Thyroid gland (tissue), 4 donors: ENCODE results near the gene NMNAT2. TPM values are rescaled to one million over a fixed set of nuclear protein-coding genes. Genes with fewer than 3 reads are reported as not detected.

Source experiments
- DNase-seq, 2 donors: peaks; one replicate each; pipeline ENCODE4 v3.0.0-alpha.2; 2019
- H3K27ac ChIP-seq, 3 donors: fragments of 200-600 bp; sonication (generic); 1 replicate in 2 of 3; 2 replicates in 1 of 3; pipeline ENCODE4 v1.5.1; 2016 to 2019; ENCODE audit warnings: mild to moderate bottlenecking in 1 of 3, moderate library complexity in 1 of 3
- H3K27me3 ChIP-seq: fragments of 200-600 bp; sonication (generic); one replicate; pipeline ENCODE4 v1.5.1; 2019
- H3K36me3 ChIP-seq, 2 donors: fragments of 200-600 bp; sonication (generic); one replicate each; pipeline ENCODE4 v1.5.1; 2016 to 2019
- H3K4me1 ChIP-seq, 2 donors: fragments of 200-600 bp; sonication (generic); one replicate each; pipeline ENCODE4 v1.5.1; 2017 to 2019
- H3K4me3 ChIP-seq, 3 donors: fragments of 200-600 bp; sonication (generic); replicated peaks in 1 of 3; 1 replicate in 2 of 3; 2 replicates in 1 of 3; pipeline ENCODE4 v1.5.1; 2016; ENCODE audit warnings: mild to moderate bottlenecking in 1 of 3
- H3K9me3 ChIP-seq: fragments of 200-600 bp; sonication (generic); one replicate; pipeline ENCODE4 v1.5.1; 2017
- POLR2A ChIP-seq, 2 donors: fragments of 450-650 bp; IDR thresholded peaks; one replicate each; pipeline ENCODE4 v1.6.1; 2017; ENCODE audit warnings: antibody characterized with exemption in 2 of 2, mild to moderate bottlenecking in 2 of 2, moderate library complexity in 1 of 2
- WGBS, 2 donors: methylation state at CpG; one replicate each; pipeline ENCODE4 v1.1.5; 2017; 5-methylcytosine and 5-hydroxymethylcytosine counted together
- intact Hi-C: fragments of 100-400 bp; cut with DNase I; formaldehyde crosslinking; loops from one replicate; pipeline ENCODE4 v1.15.1; 2023
- total RNA-seq, 4 donors: library from RNA; depleted of rRNA; stranded (reverse); fragments of >200 nt; gene quantifications; one replicate each; pipeline ENCODE4 v1.2.3, GENCODE V29; 2016
- TF ChIP-seq, protein P1 (sequence below), 6 experiments: fragments of 200-600 bp in 3 of 6; fragments of 450-650 bp in 3 of 6; sonication (generic) in 3 of 6; IDR thresholded peaks; one replicate each; pipeline ENCODE4 v1.5.1; 2016 to 2019; ENCODE audit warnings: antibody characterized with exemption in 6 of 6, mild to moderate bottlenecking in 2 of 6, inconsistent platforms in 1 of 6, moderate library complexity in 1 of 6

Gene NMNAT2
- total RNA-seq, 4 donors from 2014 or later, result 7.6 to 39.5 (median 17.3) TPM

DNA sequence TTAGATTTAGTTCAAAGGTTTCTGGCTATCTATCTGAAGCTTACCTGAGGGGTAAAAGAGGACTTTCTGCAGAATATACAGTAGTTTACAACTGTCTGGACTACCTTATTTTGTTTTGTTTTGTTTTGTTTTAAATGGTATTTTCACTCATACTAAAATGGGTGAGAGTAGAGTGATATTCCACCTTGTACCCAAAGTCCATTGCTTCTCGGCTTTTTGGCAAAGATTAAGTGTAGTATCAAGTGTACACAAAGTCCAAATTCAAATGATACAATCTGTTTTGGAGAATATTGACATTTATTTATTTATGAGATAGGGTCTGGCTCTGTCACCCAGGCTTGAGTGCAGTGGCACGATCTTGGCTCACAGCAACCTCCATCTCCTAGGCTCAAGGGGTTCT is 42.4 kb upstream of the NMNAT2 start:
- no peak overlapping the region for H3K27ac ChIP-seq
- no peak for DNase-seq
- intact Hi-C loops, result no loop called here

DNA sequence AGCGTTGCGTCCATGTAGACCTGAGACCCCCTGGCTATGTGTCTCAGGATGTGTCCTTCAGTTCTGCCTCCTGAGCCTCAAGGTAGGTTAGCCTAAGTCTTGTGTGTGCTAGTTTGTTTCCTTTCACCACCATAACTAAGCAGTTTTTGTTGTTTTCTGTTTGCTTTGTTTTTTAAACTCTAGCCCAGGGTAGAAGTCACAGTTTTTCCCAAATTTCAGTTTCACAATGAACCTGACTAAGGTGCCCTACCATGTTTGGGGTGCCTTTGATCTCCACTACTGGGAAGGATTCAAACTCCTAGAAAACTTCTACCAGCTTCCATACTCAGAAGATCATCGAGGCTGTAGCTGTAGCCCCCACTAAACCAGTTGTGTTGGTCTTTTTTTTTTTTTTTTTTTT is 39.3 kb upstream of the NMNAT2 start:
- no peaks in the 10 kb centered on the region for H3K36me3 ChIP-seq
- no peaks in the 10 kb centered on the region for H3K9me3 ChIP-seq
- H3K4me3 ChIP-seq, result no peak overlapping the region
- intact Hi-C loops, result no loop called here
- no peak overlapping the region for H3K27ac ChIP-seq
- WGBS, 2 donors, result 86 to 87% methylated on average over 3 of the region's 3 CpGs
- TF ChIP-seq, protein P1, sequence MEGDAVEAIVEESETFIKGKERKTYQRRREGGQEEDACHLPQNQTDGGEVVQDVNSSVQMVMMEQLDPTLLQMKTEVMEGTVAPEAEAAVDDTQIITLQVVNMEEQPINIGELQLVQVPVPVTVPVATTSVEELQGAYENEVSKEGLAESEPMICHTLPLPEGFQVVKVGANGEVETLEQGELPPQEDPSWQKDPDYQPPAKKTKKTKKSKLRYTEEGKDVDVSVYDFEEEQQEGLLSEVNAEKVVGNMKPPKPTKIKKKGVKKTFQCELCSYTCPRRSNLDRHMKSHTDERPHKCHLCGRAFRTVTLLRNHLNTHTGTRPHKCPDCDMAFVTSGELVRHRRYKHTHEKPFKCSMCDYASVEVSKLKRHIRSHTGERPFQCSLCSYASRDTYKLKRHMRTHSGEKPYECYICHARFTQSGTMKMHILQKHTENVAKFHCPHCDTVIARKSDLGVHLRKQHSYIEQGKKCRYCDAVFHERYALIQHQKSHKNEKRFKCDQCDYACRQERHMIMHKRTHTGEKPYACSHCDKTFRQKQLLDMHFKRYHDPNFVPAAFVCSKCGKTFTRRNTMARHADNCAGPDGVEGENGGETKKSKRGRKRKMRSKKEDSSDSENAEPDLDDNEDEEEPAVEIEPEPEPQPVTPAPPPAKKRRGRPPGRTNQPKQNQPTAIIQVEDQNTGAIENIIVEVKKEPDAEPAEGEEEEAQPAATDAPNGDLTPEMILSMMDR (IDR thresholded peaks at IDR 0.05), result no peak
- TF ChIP-seq POLR2A (IDR thresholded peaks at IDR 0.05), result no peak
- H3K4me1 ChIP-seq, result peaks cover 0 to 3% of the 10 kb centered on the region in 2 donors
- no peak for DNase-seq
- H3K27me3 ChIP-seq, result no peaks in the 10 kb centered on the region

More for the DNA sequence above, 42.4 kb upstream of the NMNAT2 start:
- WGBS, 2 donors, result 89 to 96% methylated on average over 2 of the region's 2 CpGs
- Histone ChIP-seq H3K27me3 (no peaks in the 10 kb centered on the region), H3K4me3 (no peak overlapping the region), H3K9me3 (no peaks in the 10 kb centered on the region), H3K36me3 (no peaks in the 10 kb centered on the region), H3K4me1 (peaks cover 0 to 3% of the 10 kb centered on the region in 2 donors)
- TF ChIP-seq POLR2A (IDR thresholded peaks at IDR 0.05), result no peak

DNA sequence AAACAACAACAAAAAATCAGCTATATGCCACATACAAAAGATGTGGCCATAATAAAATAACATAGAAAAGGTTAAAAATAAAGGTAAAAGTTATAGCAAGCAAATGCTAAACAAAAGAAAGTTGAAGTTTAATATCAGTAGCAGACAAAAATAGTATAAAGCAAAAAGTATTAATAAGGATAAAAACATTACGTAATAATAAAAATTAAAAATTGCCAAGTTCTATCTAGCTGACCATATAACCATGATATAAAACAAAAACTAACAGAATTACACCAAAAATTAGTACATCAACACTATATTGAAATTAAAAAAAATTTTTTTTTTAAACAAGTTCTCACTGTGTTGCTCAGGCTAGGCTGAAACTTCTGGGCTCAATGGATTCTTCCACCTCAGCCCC is 38.6 kb upstream of the NMNAT2 start:
- TF ChIP-seq, protein P1 (IDR thresholded peaks at IDR 0.05), result no peak
- no peaks in the 10 kb centered on the region for H3K9me3 ChIP-seq
- 89 to 90% methylated on average over 1 of the region's 1 CpG for WGBS, 2 donors
- peaks cover 0 to 3% of the 10 kb centered on the region in 2 donors for H3K4me1 ChIP-seq
- H3K4me3 ChIP-seq, result no peak overlapping the region
- no peaks in the 10 kb centered on the region for H3K27me3 ChIP-seq
- H3K36me3 ChIP-seq, result no peaks in the 10 kb centered on the region
- DNase-seq, result no peak
- H3K27ac ChIP-seq, result no peak overlapping the region
- intact Hi-C loops, result no loop called here

DNA sequence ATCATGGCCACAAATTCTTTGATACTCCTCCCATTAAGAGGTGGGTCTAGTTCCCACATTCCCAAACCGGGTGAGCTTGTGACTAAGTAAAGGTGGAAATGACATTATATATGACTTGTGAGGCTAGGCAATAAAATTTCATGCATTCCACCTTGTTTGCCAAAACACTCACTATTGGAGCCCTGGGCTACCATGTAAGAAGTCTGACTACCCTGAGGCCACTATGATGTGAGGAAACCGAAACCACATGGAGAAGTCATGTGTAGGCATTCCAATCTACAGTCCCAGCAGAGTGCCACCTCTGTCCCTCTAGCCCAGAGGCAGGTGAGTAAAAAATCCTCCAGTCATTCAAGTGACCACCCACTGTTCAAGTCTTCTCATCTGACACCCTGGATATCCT is 36.2 kb upstream of the NMNAT2 start:
- no peaks in the 10 kb centered on the region for H3K27me3 ChIP-seq
- no peak overlapping the region for H3K4me3 ChIP-seq
- intact Hi-C loops, result no loop called here
- no peak for DNase-seq
- TF ChIP-seq, protein P1 (IDR thresholded peaks at IDR 0.05), result no peak
- TF ChIP-seq POLR2A (IDR thresholded peaks at IDR 0.05), result no peak
- H3K27ac ChIP-seq, result no peak overlapping the region
- no peaks in the 10 kb centered on the region for H3K4me1 ChIP-seq
- no peaks in the 10 kb centered on the region for H3K9me3 ChIP-seq
- WGBS, 2 donors, result 76 to 85% methylated on average over 2 of the region's 2 CpGs
- H3K36me3 ChIP-seq, result no peaks in the 10 kb centered on the region

DNA sequence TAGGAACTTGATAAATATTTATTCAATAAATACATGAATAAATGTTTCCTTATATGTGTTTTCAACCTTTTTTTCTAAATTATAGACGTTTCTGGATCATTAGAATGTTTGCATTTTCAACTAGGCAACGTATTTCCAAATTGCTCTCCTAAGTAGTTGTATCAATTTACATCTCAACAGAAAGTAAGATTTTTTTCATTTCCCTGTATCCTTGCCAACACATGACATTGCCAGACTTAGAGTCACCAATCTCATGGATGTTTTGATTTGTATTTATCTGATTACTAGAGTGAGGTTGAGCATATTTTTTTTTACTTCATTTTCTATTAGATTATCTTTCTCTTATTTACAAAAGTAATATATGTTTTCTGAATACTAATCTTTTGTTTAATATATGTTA is 31.9 kb upstream of the NMNAT2 start:
- Histone ChIP-seq H3K27me3 (no peaks in the 10 kb centered on the region), H3K36me3 (no peaks in the 10 kb centered on the region), H3K27ac (no peak overlapping the region), H3K4me1 (no peaks in the 10 kb centered on the region), H3K4me3 (no peak overlapping the region), H3K9me3 (no peaks in the 10 kb centered on the region)
- DNase-seq, result no peak
- 28 to 30% methylated on average over 2 of the region's 2 CpGs for WGBS, 2 donors
- intact Hi-C loops, result no loop called here
- no peak for TF ChIP-seq POLR2A (IDR thresholded peaks at IDR 0.05)
- TF ChIP-seq, protein P1 (IDR thresholded peaks at IDR 0.05), result no peak

DNA sequence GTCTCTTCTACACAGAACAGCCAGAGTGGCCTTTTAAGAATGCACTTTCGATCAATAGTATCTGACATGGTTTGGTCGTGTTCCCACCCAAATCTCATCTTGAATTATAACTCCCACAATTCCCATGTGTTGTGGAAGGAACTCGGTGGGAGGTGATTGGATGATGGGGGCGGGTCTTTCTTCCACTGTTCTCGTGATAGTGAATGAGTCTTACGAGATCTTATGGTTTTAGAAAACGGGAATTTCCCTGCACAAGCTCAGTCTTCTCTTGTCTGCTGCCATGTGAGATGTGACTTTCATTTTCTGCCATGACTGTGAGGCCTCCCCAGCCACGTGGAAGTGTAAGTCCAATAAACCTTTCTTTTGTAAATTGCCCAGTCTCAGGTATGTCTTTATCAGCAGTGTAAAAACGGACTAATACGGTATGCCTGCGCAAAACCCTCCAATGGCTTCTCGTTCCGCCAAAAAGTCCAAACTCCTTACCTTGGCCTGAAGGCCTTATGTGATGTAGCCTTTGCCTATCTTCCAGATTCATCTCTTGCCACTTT is 31.1 kb upstream of the NMNAT2 start:
- H3K4me3 ChIP-seq, result no peak overlapping the region
- intact Hi-C loops, result no loop called here
- no peak overlapping the region for H3K27ac ChIP-seq
- H3K36me3 ChIP-seq, result no peaks in the 10 kb centered on the region
- 93 to 94% methylated on average over 13 of the region's 13 CpGs for WGBS, 2 donors
- H3K4me1 ChIP-seq, result no peaks in the 10 kb centered on the region
- H3K9me3 ChIP-seq, result no peaks in the 10 kb centered on the region
- H3K27me3 ChIP-seq, result no peaks in the 10 kb centered on the region
- no peak for DNase-seq
- no peak for TF ChIP-seq POLR2A (IDR thresholded peaks at IDR 0.05)
